HG03565 (cell line): Measurements from ENCODE around the gene PPP1CA.

ENCODE experiments used
- ATAC-seq: cut with Tn5 transposase; IDR thresholded peaks from one replicate; pipeline ENCODE4 v1.9.1; 2021; ENCODE audit warnings: mild to moderate bottlenecking, moderate library complexity; ENCODE audit not compliant: unreplicated experiment

Gene PPP1CA

DNA sequence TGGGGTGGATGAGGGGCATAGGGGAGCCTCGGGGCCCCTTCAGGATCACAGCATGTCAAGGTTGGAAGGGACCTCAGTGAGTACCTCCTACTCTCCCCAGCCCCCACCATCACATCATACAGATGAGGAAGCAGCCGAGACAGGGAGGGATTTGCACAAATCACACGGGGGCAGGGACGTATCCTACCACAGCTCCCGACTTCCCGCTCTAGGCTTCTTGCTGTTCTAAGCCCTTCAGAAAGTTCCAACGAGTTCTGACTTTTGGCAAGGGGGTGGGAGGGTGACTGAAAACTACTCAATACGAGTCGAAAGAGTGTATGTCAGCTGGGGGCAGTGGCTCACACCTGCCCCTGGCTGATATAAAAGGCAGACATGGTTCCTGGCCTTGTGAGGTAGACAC, 14.6 kb downstream of the PPP1CA start:
- ATAC-seq = no peak

DNA sequence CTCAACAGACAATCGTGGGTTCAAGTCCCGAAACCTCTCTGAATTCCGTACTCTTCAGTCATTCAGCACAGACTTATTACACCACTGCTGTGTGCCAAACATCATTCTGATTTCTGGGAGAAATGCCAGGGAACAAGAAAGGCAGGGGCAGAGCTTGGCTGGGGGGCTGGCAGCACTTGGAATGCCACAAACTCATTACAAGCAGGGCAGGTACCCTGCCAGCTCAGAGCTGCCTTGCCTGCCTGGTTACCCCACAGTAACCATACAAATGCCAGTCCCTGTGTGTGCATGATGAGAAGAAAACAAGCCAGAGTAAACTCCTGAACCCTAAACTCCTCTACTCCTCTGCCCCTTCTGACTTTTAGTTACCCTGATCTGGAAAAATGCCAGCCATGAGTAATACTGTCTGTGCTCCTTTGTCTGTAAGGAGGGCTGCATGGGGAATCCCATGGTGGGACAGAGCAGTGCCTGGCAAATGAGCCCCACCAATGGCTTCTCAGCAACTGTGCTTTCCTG, 16.7 kb downstream of the PPP1CA start:
- ATAC-seq = no peak

DNA sequence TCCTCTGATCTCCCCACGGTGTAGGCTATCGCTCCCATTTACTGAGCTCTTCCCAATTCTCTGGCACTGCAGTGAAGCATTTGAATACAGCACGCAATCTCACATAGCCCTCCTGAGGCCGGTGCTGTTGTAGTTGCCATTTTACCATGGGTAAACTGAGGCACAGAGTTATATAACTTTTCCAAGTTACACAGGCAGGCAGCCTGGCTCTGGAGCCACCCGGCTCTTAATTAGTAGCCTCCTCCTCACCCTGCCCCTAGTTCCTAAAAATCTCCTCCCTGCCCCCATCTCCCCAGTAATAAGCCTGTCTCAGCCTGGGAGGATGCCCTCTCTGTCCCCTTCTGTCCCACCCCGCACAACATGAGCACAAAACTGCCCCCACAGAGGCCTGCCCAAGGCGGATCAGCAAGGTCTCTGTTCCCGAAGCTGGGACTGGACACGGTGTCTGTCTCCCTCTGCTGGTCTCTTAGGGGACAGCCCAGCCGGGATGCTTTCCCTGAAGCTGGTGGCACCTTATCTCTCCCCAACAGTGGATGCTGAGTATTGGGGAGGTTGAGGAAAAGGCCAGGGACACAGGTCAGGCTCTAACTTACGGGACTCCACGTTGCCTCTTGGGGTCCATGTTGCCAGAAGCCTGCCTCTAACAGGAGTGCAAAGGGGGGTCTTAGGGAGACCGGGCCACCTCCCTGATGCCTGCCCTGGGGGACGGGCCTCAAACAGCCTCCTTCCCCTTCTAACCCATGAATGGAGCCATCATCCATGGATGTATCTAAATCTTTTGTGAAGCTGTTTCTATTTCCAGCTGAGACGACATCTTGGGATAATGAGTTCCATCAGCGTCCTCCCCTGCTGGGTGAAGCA, 19.2 kb downstream of the PPP1CA start:
- ATAC-seq = no peak

DNA sequence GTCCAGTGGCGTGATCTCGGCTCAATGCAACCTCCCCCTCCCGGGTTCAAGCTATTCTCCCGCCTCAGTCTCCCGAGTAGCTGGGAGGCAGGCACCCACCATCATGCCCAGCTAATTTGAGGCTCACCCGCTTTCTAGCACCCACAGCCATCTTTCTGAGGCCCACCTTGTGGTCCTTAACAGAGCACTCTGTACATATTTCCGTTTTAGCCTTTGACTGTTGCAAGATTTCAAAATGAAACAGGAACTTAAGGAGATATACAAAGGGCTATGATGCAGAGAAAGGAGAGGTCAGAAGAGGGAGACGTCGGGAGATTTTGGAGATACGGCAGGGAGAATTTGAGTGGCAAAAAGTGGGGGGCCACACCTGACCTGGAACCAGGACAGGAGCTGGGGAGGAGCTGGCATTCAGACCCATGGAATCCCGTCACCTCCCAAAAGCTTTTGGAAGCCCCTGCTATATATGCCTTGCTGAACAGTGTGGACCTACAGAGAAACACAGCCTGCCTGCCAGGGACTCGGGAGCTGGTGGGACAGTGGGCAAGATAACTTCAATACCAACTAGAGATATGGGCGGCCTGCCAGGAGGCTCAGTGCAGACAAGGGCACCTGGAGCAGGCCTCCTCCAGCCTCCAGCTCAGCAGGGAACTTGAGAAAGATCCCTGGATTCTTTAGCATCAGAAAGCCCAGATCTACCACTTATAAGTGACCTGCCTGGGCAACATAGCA, 20.2 kb downstream of the PPP1CA start:
- no peak for ATAC-seq

DNA sequence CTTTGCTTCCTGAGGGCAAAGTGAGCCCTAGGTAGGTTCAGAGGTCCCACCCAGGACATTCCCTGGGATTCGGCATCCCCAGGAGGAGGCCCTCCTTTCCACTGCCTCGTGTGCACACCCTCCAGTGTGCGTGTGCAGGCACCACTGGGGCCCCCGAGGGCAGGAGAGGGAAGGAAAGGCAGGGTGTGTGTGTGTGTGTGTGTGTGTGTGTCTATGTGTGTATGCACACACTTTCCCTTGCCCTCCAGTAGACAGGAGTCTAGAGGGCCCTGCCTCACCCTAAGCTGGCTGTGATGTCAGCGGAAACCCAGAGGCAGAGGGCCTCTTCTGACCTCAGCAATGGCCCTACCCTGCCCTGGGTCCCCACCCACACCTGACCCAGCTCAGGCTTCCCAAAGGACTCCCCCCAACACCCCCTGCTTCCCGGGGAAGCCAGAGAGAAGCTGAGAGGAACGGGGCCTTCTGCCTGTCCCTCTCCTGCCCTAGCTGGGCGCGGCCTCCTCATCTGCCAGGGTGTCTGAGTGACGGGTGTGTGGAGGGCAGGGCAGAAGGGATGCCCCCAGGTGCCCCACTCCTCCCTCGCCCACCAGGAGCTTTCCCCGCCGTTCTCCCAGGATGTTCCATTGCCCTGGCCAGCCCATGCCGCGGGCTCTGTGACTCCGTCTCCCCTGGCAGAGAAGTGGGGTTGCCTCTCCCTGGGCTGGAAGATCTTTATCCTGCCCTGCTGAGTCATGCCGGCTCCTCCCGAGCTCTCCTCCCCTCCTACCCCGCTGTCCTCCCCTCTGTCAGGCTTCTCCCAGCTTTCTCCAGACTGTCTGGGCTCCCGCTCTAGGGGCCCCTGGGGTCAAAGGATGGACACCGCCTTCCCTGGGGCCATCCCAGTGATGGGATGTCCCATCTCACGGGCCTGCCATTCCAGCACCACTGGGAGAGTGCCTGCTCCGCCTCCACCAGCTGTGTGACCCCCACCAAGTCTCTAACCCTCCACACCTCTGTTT, 22.3 kb downstream of the PPP1CA start:
- ATAC-seq = no peak

DNA sequence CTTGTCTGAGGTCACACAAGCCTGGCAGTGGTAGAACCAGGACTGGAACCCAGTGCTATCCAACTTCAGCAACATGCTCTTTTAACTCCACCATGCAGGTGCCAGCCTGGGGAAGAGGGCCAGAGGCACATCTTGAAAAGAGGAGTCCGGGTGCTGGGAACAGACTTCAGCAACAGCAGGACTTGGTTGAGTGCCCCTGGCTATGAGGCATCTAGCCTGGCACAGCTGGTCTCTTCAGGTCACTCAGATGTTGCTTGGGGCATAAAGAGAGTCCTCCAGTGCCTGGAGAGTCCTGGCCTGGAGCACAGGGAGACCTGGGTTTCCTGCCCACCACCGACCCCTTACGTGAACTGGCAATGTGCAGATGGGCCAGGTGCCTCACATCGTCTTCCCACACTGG, 23.1 kb downstream of the PPP1CA start:
- no peak for ATAC-seq

DNA sequence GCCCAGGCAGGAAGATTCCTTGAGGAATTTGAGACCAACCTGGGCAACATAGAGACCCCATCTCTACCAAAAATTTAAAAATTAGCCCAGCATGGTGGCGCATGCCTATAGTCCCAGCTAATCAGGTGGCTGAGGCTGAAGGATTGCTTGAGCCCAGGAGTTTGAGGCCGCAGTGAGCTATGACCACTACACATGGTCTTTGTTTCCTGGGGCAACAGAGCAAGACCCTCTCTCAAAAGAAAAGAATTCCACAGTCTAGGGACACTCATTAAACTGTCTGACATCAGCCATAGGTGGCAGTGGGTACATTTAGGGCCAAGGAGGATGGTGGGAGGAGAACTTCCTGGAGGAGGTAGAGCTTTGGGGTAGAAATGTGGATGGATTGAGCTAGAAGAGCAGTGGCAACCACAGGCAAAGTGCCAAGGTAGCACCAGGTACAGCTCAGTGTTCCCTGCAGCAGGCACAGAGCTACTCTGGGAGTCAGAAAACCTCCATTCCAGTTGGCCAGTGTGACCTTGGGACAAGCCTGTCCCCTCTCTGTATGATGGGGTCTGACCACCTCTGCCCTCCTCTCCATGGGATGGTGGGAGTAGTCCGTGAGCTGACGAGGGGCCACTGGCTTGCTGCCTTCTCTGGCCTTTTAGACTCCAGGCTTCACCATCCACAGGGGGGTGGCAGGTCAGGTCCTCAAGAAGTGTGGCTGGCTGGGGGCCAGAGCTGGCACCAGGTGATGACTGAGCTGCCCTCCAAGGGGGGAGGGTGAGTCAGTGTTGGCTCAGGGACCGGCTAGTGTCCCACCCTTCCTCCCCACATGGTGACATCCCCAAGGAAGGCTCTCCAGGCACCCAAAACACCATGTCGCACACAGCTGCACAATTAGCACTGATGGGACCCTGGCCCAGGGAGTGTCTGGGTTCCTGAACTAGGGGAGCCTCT, 24.5 kb downstream of the PPP1CA start:
- ATAC-seq = no peak

DNA sequence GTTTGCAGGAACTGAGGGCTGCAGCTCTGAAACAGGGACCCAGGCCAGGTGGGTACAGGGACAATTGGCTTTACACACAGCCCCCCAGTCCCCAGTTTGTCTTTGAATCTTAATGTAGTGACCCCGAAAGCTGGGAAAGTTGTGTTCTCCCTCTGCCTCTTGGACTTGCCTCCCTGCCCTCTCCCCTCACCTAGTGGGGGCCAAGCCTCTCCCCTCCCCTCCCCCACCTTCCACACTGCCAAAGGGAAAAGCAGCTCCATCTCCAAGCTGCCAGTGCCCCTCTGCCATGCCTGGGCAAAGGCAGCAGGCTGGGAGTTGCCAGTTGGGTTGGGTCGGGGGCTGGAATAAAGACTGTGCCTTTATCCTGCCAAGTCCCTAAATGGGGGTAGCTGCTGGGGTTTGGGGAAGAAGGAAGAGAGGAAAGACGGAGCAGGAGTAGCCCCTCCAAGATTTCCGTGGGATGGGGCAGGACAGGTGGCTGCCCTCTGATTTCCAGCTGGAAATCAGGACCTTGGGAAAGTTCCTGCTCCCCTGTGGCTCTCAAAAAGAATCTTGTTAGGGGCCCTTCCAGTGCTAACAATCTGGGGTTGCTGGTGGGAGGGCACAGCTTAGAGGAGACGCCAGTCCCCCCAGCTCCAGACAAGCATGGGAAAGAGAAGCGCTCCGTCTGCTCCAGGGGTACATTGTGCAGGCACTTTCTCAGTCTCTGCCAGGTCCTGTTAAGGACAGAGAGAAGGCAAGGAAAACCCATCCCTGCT, 25.4 kb downstream of the PPP1CA start:
- no peak for ATAC-seq

DNA sequence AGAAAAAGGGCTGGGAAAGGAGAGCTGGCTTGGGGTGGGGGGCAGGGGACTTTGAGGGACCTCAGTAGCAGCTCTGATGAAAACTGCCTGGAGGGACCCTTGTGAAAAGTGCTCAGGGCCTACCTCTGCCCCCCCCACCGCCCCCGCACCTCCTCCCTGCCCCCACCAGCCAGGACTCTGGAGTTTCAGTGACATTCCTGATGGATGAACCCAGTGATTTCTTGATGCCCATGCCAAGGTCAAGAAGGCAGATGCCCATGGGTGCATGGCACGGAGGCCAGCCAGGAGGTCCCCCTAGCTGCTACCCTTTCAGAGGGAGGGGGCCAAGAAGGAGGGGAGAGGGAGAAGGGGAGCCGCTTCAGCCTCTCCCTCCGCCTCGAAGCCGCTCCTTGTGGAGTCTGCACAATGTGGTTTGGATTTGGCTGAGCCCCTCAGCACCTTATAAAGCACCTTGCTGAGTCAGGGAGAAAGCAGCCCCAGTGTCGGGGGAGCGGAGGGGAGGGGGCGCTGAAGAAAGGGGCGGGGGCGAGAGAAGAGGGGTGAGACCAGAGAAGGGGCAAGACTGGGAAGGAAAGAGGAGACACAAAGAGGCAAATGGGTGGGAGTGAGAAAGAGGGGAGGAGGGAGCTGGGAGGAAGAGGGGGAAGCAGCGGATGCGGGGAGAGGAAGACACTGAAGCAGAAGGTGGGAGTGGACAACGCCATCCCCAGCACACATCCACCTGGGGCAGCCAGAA, 26.2 kb downstream of the PPP1CA start:
- ATAC-seq = no peak

DNA sequence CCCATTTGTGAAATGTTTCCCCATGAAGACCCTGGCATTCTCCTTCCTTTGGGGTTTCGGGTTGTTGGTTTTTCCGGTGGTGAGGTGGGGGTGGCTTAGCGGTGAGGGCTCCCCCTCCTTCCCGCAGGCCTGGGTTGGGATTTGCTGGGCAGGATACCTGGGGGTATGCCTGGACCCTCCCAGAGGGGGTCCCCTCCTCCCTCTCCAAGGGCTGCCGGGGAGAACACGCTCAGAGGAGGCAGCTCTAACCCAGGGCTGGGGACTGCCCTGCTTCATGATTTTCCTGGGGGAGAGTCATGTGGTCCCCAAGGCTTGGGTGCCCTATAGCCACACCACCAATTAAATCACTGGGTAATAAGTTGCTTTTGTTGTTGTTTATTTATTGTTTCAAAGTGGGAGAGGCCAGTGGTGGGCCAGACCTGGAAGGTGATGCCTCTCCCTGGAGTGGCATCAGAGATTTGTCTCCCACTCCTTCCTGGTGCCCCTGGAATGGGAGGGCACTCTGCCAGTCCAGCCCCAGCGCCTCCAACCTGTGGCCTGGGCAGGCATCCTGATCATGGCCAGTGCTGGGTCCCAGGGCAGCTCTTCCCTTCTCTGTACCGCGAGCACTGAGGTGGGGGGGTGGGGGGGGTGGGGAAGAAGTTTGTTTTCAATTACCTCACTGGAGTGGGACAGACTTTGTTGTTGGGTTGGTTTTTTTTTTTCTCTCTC, 26.9 kb downstream of the PPP1CA start:
- no peak for ATAC-seq

DNA sequence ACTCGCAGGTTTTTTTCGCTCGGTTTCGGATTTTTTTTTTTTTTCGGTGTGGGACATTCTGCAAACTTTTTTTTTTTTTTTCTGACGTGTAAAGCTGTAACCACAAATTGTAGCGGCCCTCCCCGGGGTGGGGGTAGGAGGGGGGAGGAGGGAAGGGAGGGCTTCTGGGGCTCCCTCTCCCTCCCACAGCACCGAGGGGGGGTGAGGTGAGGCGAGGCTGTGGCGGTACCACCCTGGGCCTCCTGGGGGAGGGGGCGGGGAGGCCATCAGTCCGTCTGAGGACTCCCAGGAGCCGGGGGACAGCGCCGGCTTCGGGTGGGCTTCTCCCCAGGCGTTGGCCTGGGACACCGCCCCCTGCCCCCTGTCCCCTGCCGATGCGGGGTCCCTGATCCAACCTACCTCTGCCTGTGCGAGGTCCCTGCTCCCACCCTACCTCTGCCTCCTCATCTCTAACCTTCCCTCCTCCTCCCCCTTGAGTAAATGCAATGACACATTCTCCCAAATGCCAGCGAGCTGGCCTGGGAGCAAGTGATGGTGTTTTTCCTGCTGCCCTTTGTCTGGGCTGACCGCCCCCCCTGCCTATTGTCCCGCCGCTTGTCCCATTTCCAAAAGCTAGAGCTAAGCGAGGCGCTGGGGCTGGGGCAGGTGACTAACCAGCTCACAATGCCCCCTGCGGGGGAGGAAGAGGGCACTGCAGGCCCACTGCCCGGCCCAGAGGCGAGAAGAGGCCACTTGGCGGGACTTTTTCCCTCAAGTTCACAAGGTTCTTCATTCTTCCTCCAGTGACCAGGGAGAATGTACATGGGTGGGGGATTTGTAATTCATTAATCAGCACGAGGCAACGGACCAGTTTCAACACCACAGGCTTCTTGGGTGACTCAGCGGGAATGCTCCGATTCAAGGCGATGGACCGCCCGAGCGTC, 27.7 kb downstream of the PPP1CA start:
- ATAC-seq = no peak

DNA sequence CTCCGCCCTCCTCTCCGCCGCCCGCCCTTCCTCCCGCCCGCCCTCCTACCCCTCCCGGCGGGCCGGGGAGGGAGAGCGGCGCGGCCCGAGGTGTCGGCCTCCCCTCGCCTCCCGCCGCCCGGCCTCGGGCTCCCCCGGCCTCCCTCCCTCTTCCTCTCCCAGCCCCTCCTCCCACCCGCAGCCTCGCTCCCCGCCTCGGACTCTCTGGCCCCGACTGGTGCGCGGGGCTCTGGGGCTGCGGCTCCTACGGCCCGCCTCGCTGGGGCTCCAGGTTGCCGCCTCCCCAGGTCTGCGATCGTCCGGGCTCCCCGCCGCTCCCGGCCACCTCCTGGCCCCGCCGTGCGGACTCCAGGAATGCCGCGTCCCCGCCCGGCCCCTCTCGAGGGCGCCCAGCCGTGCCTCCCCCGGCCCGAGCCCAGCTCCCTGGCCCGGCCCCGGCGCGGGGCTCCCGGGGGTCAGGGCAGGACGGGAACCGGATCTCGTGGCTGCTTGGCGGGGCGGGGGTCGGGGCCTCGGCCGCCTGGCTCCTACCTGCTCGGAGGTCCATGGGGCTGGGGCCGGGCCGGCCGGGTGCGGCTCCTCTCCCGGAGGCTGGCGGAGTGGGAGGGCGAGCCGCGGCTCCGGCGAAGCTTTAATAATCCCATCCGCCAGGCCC, 28.5 kb downstream of the PPP1CA start, which contains the start of gene CLCF1:
CLCF1 (minus strand) TSS at position 606 of the 655 bp plus-strand sequence; CDS start at position 547, 59 bp downstream.
- ATAC-seq = no peak

DNA sequence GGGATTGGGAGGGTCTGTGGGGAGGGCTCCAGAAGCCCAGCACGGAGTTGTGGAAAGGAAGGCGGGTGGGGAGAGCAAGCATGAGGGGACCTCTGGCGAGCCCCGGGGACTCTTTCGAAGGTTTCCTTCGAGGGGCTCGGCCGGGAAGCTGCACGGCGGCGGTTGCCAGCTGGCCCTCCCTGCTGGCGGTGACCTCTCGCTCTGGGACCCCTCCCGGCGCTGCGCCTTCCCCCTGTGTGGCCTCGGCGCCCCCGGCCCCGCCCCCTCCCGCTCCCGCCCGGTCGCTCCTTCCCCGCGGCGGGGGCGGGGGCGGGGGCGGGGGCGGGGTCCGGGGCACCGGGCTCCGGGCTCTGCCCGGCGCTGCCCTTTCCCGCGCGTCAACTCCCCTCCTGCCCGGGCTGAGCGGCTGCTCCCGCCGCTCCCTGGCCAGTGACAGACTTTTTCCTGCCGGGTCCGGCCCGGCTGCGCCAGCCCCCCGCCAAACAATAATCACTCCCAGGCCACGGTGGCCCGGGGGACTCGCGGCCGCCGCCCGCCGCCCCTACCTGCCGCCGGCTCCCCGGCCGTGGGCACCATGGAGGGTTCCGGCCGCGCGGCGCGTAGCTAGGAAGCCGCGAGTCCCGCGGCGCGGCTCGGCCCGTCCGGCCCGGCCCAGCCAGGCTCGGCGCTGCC, 29.2 kb downstream of the PPP1CA start:
- no peak for ATAC-seq

DNA sequence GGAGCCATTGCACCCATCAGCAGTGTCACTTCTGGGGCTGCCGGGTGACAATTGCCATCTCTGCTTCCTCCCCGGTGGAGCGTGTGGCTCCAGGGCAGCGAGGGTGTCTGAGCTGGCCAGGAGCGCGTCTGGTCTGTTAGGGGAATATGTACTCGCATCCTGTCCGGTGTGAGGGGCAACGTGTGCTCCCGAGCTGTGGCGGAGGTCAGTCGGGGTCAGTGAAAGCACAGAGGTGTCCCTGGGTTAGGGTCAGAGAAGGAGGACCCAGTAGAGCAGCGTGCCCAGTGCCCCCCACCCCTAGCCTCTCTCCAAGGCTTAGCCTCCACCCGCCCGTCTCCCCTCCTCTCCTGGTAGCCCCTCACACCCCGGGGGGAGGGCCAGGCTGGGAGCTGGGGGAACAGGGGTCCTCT, 29.7 kb downstream of the PPP1CA start:
- no peak for ATAC-seq

DNA sequence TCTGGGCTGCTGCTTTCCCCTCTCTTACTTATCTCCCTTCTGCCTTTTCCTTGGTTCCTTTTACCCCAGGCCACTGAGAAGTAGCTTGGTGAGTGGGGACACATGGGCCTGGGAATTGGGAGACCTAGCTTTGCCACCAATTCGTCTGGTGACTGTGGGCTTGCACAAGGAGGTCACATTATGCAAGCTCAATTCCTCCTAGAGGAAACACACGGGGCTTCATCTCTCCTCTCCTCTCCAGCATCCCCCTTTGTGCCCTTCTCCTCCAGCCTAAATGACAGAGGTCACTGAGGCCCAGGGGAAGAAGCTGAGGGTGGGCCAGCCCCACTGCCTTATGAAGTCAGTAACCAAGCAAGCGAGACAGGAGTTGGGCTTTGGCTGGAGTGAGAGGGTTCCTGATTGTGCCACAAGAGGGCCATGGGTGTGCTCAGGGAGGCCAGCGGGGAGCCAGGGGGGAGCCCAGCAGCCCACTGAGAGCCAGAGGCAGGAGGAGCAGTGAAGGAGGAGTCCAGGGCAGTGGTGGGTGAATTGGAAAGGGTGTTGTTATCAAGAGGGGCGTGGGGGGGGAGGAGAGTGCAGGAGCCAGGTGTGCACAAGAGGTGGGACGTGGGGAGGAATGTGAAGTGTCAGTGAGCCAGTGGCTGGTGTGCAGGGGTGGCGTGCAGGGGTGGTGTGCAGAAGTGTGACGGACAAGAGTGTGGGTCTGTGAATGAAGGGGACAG, 30.3 kb downstream of the PPP1CA start:
- ATAC-seq = no peak
